HepG2 (cell line): Measurements from ENCODE around the gene C6orf136. TPM values are rescaled to one million over a fixed set of nuclear protein-coding genes. Genes with fewer than 3 reads are reported as not detected.

ENCODE experiments used
- REL ChIP-seq: sonication (generic); formaldehyde crosslinking; conservative IDR thresholded peaks from 2 replicates; pipeline ENCODE4 v1.8.0; 2022; ENCODE audit warnings: mild to moderate bottlenecking, missing genetic modification reagents, moderate library complexity
- ZBTB42 ChIP-seq: sonication (generic); formaldehyde crosslinking; IDR thresholded peaks from 2 replicates; pipeline ENCODE4 v1.5.0; 2020; ENCODE audit warnings: mild to moderate bottlenecking, missing genetic modification reagents
- ZNF724P ChIP-seq: sonication (generic); formaldehyde crosslinking; IDR thresholded peaks from 2 replicates; pipeline ENCODE4 v1.8.0; 2022; ENCODE audit warnings: missing genetic modification reagents, borderline replicate concordance
- polyA plus RNA-seq, 8 experiments: library from polyadenylated mRNA; depleted of rRNA in 3 of 8; stranded (reverse) in 7 of 8; unstranded in 1 of 8; fragments of >200 nt; fragmentation: Illumina TruSeq in 4 of 8; extraction: Trizol in 4 of 8; gene quantifications; 2 replicates each; pipeline versions ENCODE4 v1.2.1 to v1.2.3, GENCODE V29; 2011 to 2016; ENCODE audit warnings: low read depth in 4 of 8, missing spikeins in 1 of 8, mixed read lengths in 1 of 8; ENCODE audit not compliant: insufficient read depth in 1 of 8
- total RNA-seq, 5 experiments: library from RNA; depleted of rRNA; stranded (reverse); fragments of >200 nt; fragmentation: Illumina TruSeq; extraction: Trizol; gene quantifications; 2 replicates each; pipeline ENCODE4 v1.2.3, GENCODE V29; 2016; ENCODE audit warnings: low read depth in 1 of 5
- TF ChIP-seq, protein P1 (sequence below): sonication (generic); formaldehyde crosslinking; IDR thresholded peaks from 2 replicates; pipeline ENCODE4 v1.5.0; 2020; ENCODE audit warnings: mild to moderate bottlenecking, missing genetic modification reagents, borderline replicate concordance
- TF ChIP-seq, protein P2 (sequence below): sonication (generic); formaldehyde crosslinking; IDR thresholded peaks from 2 replicates; pipeline ENCODE4 v1.5.1; 2020; ENCODE audit warnings: missing genetic modification reagents, mild to moderate bottlenecking, borderline replicate concordance
- TF ChIP-seq, protein P3 (sequence below): sonication (generic); formaldehyde crosslinking; IDR thresholded peaks from 2 replicates; pipeline ENCODE4 v1.4.0; 2020; ENCODE audit warnings: mild to moderate bottlenecking, missing genetic modification reagents

C6orf136 gene
- total and polyA plus RNA-seq, 2 of the 13 experiments (the other 11 are each of a cell fraction or from before 2014, with no cell fraction given) = 12.0 to 26.2 TPM

DNA sequence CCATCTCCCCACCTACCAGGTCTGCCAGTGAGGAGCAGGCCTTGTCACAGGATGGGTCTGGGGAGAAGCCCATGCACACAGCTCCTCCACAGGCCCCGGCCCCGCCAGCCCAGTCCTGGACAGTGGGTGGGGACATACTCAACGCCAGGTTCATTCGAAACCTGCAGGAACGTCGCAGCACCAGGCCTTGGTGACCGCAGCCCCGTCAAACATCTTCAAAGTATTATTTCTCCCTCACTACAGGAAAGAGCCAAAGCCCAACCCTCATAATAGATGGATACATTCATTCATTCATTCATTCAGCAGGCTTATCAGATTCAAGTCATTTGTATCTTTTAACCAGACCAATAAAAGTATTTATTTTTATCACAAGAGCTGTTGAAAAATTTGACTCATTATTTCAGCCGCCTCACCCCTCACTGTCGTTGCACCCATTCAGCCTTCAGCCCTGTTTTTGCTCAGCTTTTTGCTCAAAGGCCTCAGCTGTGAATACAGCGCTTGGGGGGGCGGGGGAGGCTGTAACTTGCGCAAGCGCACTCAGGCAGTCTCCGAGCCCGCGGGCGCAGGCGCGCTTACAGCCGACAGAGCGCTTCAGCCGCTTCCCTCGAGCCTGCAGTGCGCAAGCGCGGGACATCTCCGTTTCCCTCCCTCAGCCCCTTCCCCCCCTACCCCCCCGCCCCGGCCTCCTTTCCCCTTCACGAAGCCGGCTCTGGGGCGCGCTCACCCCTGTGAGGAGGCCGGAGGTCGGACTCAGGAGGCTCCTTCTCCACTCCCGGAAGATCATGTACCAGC is at the start of gene C6orf136 (continued):
- TF ChIP-seq, protein P1, sequence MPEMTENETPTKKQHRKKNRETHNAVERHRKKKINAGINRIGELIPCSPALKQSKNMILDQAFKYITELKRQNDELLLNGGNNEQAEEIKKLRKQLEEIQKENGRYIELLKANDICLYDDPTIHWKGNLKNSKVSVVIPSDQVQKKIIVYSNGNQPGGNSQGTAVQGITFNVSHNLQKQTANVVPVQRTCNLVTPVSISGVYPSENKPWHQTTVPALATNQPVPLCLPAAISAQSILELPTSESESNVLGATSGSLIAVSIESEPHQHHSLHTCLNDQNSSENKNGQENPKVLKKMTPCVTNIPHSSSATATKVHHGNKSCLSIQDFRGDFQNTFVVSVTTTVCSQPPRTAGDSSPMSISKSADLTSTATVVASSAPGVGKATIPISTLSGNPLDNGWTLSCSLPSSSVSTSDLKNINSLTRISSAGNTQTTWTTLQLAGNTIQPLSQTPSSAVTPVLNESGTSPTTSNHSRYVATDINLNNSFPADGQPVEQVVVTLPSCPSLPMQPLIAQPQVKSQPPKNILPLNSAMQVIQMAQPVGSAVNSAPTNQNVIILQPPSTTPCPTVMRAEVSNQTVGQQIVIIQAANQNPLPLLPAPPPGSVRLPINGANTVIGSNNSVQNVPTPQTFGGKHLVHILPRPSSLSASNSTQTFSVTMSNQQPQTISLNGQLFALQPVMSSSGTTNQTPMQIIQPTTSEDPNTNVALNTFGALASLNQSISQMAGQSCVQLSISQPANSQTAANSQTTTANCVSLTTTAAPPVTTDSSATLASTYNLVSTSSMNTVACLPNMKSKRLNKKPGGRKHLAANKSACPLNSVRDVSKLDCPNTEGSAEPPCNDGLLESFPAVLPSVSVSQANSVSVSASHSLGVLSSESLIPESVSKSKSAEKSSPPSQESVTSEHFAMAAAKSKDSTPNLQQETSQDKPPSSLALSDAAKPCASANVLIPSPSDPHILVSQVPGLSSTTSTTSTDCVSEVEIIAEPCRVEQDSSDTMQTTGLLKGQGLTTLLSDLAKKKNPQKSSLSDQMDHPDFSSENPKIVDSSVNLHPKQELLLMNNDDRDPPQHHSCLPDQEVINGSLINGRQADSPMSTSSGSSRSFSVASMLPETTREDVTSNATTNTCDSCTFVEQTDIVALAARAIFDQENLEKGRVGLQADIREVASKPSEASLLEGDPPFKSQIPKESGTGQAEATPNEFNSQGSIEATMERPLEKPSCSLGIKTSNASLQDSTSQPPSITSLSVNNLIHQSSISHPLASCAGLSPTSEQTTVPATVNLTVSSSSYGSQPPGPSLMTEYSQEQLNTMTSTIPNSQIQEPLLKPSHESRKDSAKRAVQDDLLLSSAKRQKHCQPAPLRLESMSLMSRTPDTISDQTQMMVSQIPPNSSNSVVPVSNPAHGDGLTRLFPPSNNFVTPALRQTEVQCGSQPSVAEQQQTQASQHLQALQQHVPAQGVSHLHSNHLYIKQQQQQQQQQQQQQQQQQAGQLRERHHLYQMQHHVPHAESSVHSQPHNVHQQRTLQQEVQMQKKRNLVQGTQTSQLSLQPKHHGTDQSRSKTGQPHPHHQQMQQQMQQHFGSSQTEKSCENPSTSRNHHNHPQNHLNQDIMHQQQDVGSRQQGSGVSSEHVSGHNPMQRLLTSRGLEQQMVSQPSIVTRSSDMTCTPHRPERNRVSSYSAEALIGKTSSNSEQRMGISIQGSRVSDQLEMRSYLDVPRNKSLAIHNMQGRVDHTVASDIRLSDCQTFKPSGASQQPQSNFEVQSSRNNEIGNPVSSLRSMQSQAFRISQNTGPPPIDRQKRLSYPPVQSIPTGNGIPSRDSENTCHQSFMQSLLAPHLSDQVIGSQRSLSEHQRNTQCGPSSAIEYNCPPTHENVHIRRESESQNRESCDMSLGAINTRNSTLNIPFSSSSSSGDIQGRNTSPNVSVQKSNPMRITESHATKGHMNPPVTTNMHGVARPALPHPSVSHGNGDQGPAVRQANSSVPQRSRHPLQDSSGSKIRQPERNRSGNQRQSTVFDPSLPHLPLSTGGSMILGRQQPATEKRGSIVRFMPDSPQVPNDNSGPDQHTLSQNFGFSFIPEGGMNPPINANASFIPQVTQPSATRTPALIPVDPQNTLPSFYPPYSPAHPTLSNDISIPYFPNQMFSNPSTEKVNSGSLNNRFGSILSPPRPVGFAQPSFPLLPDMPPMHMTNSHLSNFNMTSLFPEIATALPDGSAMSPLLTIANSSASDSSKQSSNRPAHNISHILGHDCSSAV (CRISPR knock-in tag) = 0 out of 2 replicates have a peak, but pooled peaks have one; percentile 80
- TF ChIP-seq, protein P2, sequence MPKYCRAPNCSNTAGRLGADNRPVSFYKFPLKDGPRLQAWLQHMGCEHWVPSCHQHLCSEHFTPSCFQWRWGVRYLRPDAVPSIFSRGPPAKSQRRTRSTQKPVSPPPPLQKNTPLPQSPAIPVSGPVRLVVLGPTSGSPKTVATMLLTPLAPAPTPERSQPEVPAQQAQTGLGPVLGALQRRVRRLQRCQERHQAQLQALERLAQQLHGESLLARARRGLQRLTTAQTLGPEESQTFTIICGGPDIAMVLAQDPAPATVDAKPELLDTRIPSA (CRISPR knock-in tag) = peak; percentile 6; the same call in 1 of the 2 replicates
- TF ChIP-seq, protein P3, sequence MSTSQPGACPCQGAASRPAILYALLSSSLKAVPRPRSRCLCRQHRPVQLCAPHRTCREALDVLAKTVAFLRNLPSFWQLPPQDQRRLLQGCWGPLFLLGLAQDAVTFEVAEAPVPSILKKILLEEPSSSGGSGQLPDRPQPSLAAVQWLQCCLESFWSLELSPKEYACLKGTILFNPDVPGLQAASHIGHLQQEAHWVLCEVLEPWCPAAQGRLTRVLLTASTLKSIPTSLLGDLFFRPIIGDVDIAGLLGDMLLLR (CRISPR knock-in tag) = 0 out of 2 replicates have a peak, but pooled peaks have one; percentile 44
- TF ChIP-seq ZNF724P (CRISPR knock-in tag) = no peak
- TF ChIP-seq ZBTB42 (CRISPR knock-in tag) = no peak
- 0 out of 2 replicates have a peak, but pooled peaks have one; percentile 61 for TF ChIP-seq REL (CRISPR knock-in tag)
